ENCODE measurements around the gene DAAM1.

The DAAM1 gene

DNA sequence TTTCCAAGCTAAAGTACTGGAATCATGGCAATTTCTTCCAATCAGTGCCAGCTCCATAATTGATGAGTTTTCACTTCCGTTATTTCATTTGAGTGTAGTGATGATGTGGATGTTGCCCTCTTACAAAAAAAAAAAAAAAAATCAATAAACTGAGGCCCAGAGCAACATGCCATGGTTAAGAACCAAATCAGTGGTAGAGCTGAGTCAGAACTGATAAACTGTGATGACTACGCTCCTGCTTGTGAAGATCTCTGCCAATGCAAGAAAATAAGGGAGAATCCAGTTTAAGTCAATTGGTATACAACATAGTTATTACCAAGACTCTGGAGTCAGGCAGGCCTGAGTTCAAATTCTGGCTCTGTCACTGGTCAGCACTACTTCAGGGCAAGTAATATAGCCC, 174.0 kb downstream of the DAAM1 start:
- no peak for DNase-seq (ENCODE audit: low read depth, low spot score)

GRCh38 chr14:59363531-59364226, 175.2 kb downstream of the DAAM1 start:
- no peak for DNase-seq (ENCODE audit: low read depth, low spot score)

DNA sequence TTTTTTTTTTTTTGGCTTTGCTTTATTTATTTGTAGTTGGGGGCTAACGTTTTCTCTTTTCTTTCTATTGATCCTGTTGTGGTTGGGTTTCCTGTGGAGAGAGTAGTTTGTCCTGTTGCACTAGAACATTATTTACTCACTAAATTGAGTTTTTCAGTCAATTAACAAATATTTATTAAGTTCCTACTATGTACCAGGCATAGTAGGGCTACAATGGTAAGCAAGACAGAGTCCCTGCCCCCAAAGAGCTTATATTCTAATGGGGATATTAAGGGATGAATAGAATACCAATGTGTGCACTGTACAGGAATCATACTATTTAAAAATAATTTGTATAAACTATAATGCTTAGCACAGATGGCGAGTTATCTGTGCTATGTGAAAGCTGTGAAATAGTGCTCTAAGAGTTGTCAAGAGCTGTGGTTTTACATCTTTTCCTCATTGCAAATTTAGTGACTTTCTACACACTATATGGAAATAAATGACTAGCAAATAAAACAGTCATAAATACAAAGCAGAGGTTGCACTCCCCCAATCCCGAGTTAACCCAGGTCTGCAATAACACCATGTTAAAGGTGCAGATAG, 181.8 kb downstream of the DAAM1 start:
- no peak for DNase-seq (ENCODE audit: low read depth, low spot score)

DNA sequence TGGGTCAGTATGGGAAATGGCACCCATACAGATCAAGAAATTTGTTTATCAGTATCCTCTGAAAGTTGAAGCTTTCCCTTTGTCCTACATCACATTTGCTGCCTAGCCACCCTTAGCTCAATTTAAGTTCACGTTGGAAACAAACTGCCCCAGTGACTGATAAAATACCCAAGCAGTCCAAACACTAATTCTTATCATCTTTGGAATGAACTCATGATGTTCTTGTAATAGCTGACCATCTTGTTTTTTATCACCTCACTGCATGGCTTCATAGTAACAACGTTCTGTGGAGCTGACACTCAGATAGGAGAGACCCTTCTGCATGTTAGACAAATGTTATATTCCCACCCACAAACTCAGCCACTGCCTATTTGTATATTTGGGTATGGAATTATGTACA, 183.3 kb downstream of the DAAM1 start:
- DNase-seq (ENCODE audit: low read depth, low spot score): no peak

DNA sequence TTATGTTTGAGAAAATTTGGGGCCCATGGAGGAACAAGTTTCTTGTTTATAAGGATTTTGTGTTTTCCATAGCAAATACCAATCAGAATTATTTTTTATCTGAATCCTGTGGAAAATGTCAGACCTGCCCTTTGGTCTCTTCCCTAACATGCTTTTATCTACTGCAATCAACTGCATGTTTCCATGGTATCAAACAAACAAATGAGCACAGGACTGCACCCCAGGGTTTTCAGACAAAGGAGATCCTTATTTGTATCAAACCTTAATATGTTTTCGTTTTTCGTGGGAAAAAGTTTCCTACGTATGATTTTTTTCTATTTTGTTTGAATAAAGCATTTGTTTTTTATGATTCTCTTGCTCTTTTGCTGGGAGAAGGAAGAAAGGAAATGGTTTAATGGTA, 185.6 kb downstream of the DAAM1 start:
- DNase-seq (ENCODE audit: low read depth, low spot score): no peak

DNA sequence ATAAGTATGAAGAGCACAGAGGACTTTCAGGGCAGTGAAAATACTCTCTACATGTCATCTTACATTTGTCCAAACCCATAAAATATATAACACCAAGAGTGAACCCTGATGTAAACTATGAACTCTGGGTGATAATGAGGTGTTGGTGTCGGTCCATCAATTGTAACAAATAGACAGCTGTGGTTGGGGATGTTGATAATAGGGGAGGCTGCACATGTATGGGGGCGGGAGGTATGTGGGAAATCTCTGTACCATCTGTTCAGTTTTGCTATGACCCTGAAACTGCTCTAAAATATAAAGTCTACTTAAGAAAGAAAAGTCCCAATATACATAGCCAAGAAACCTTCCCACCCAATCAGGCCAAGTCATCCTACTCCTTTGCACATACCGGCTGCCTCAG, 188.2 kb downstream of the DAAM1 start:
- no peak for DNase-seq (ENCODE audit: low read depth, low spot score)

DNA sequence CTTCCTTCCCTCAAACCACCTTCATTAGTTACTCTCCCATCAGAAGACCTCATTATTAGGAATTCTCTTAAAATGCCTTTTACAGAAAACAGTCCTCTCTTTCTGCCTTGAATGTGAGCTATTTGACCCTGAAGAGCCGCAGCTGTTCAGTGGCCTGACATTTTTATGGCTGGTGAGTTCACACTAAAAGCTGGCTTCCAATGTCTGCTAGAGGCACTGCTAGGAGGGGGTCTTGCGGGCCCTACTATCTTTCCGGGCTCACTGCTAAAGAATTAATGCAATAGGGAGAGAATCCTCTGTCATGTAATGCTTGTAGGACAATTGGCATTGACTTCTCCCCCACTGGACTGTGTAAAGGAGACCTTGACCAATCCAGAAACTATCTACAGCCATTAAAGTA, 189.0 kb downstream of the DAAM1 start:
- DNase-seq (ENCODE audit: low read depth, low spot score): no peak

DNA sequence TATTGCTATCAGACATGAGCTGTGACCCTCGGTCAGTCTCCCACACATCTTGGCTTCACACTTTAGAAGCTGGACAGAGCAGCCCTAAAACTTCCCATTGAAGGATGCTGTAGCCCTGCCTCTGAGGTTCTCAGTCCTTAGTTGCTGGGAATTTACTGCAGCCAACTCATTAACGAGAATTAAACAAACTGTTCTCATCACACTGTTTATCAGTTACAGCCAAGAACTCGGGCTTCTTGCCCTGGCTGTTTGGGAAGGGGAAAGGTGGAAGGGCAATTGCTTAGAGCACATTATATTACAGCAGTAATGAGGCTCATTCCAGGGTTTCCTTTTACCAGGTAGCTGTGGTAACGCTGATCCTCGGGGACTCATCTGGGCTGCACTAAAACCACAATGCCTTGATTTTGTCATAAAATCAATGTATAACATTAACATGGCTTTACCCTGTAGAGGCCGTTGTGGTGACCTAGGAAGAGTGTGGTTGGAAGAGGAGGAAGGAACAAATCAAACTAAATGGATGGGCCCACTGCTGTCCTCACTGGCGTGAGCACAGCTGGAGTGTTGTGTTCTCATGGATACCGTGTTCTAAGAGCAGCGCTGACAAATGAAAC, 189.6 kb downstream of the DAAM1 start:
- DNase-seq (ENCODE audit: low read depth, low spot score): no peak

DNA sequence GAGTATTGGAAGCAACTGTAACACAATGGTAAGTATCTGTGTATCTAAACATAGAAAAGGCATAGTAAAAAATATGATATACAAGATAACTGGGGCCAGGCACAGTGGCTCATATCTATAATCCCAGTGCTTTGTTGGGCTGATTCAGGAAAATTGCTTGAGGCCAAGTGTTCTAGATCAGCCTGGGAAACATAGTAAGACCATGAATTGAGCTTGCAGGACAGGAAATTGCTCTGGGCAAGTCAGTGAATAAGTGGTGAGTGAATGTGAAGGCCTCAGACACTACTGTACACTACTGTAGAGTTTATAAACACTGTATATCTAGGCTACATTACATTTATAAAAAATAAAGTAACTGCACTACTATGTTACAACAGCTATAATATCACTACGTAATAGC, 201.5 kb downstream of the DAAM1 start:
- DNase-seq (ENCODE audit: low read depth, low spot score): no peak

DNA sequence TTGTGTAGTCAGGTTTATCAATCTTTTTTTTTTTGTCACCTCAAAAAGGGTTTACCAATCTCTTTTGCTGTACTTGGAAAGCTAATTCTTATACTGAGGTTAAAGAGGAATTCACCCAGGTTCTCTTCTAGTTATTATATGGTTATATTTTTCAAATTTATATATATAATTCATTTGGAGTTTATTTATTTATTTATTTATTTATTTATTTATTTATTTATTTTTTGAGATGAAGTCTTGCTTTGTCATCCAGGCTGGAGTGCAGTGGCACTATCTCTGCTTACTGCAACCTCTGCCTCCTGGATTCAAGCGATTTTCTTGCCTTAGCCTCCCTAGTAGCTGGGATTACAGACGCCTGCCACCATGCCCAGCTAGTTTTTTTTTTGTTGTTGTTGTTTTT, 202.9 kb downstream of the DAAM1 start:
- no peak for DNase-seq (ENCODE audit: low read depth, low spot score)

GRCh38 chr14:59394268-59394667, 205.8 kb downstream of the DAAM1 start:
- DNase-seq (ENCODE audit: low read depth, low spot score): no peak

- no peak for DNase-seq (ENCODE audit: low read depth, low spot score)
Measured at GRCh38 chr14:59395672-59396071, 207.2 kb downstream of the DAAM1 start.

GRCh38 chr14:59398841-59399240, 210.4 kb downstream of the DAAM1 start:
- DNase-seq (ENCODE audit: low read depth, low spot score): no peak

- no peak for DNase-seq (ENCODE audit: low read depth, low spot score)
Measured at GRCh38 chr14:59406454-59407245, 218.2 kb downstream of the DAAM1 start.

DNA sequence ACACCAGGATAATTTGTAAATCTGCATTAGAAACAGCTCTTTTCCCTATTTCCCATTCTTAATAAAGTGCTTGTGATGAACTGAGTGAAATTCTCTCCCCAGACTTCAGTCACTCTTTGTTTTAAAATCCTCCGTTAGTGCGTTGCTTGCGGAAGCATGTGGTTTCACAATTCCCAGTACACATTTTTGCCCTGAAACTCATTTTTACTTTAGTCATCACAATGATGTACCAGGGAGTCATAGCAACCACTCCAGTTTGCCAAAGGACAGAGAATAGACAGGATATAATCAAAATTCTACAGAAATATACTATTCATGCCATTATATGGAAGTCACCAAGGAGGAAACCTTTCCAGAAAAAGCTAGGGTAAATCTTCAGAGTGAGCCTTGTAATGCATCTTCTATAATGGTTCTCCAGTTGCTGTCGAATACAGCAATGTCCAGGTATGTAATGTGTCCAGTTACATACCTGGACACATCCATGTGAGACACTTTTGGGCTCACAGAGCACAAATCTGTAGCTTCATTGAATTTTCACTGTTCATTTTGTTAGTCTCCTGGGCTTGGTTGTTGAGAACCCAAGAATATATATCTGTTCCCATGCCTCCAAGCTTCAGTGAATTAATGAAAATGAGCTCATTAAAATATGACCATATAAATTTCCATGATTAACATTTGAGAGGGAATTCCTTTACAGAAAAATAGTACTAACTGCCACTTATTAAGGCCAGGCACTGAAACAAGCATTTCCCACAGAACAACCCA, 219.0 kb downstream of the DAAM1 start:
- DNase-seq (ENCODE audit: low read depth, low spot score): no peak

- DNase-seq (ENCODE audit: low read depth, low spot score): no peak
Measured at GRCh38 chr14:59415836-59416602, 227.6 kb downstream of the DAAM1 start.

- no peak for DNase-seq (ENCODE audit: low read depth, low spot score)
Measured at GRCh38 chr14:59417311-59417710, 228.8 kb downstream of the DAAM1 start.

- no peak for DNase-seq (ENCODE audit: low read depth, low spot score)
Measured at GRCh38 chr14:59419303-59419702, 230.8 kb downstream of the DAAM1 start.
